HG02759 (cell line): Measurements from ENCODE around the gene NPHP1.
"Not testable (repeated sequence)": the region's sequence is repeated elsewhere in the genome, so short reads cannot be mapped to it uniquely, and the experiment has no call there.

Experiments used
- ATAC-seq: cut with Tn5 transposase; IDR thresholded peaks from one replicate; pipeline ENCODE4 v1.9.1; 2021; ENCODE audit warnings: mild to moderate bottlenecking, moderate library complexity; ENCODE audit not compliant: unreplicated experiment

Gene NPHP1

GRCh38 chr2:110131166-110131565, 73.6 kb downstream of the NPHP1 start:
- no peak for ATAC-seq

GRCh38 chr2:110130757-110131156, 74.1 kb downstream of the NPHP1 start:
- no peak for ATAC-seq

- ATAC-seq, result no peak
These were observed 77.9 kb downstream of the NPHP1 start for GRCh38 chr2:110126906-110127305.

GRCh38 chr2:110126086-110126773, 78.6 kb downstream of the NPHP1 start:
- no peak for ATAC-seq

GRCh38 chr2:110124939-110125691, 79.7 kb downstream of the NPHP1 start:
- ATAC-seq, result no peak

GRCh38 chr2:110124038-110124825, 80.6 kb downstream of the NPHP1 start:
- ATAC-seq, result no peak

- ATAC-seq, result no peak
These were observed 83.2 kb downstream of the NPHP1 start for GRCh38 chr2:110121592-110121991.

- ATAC-seq, result no peak
These were observed 83.8 kb downstream of the NPHP1 start for GRCh38 chr2:110121052-110121334.

- no peak for ATAC-seq
These were observed 84.4 kb downstream of the NPHP1 start for GRCh38 chr2:110120171-110121051.

GRCh38 chr2:110116033-110116710, 88.6 kb downstream of the NPHP1 start:
- no peak for ATAC-seq

GRCh38 chr2:110115291-110116032, 89.4 kb downstream of the NPHP1 start, which contains the start of gene MALL:
Gene MALL (minus strand): TSS chr2:110115822. CDS start chr2:110115792, 30 bp downstream.
- ATAC-seq, result no peak

GRCh38 chr2:110114831-110115255, 90.0 kb downstream of the NPHP1 start:
- ATAC-seq, result no peak

GRCh38 chr2:110113961-110114591, 90.7 kb downstream of the NPHP1 start:
- no peak for ATAC-seq

GRCh38 chr2:110108291-110108690, 96.5 kb downstream of the NPHP1 start:
- ATAC-seq, result not testable (repeated sequence)

GRCh38 chr2:110107092-110108079, 97.4 kb downstream of the NPHP1 start:
- no peak for ATAC-seq

- no peak for ATAC-seq
These were observed 98.2 kb downstream of the NPHP1 start for GRCh38 chr2:110106642-110107041.

GRCh38 chr2:110105608-110106467, 99.0 kb downstream of the NPHP1 start:
- ATAC-seq, result no peak
